Thoracic aorta (tissue), 2 donors: ENCODE measurements around the gene SYNM. TPM values are rescaled to one million over a fixed set of nuclear protein-coding genes. Genes with fewer than 3 reads are reported as not detected.
A peak's percentile ranks its signal among the peaks of the same experiment; 100 is the strongest.

Experiments
- ATAC-seq: fragments of 150-250 bp; one replicate; pipeline ENCODE4 v1.8.0; 2017; ENCODE audit warnings: low read depth; ENCODE audit not compliant: insufficient number of reproducible peaks, low FRiP score
- DNase-seq: peaks from one replicate; pipeline ENCODE4 v3.0.0-alpha.2; 2020; ENCODE audit warnings: low spot score
- H3K27ac ChIP-seq, 2 donors: fragments of 200-600 bp; sonication (generic); 1 replicate in 1 of 2; 2 replicates in 1 of 2; pipeline ENCODE4 v1.5.1; 2016; ENCODE audit warnings: mild to moderate bottlenecking in 2 of 2, moderate library complexity in 2 of 2
- H3K27me3 ChIP-seq: fragments of 200-600 bp; sonication (generic); replicated peaks from 2 replicates; pipeline ENCODE4 v1.6.0; 2016; ENCODE audit warnings: mild to moderate bottlenecking; ENCODE audit not compliant: insufficient read depth
- H3K36me3 ChIP-seq: fragments of 200-600 bp; sonication (generic); one replicate; pipeline ENCODE4 v1.5.1; 2016
- H3K4me1 ChIP-seq, 2 donors: fragments of 200-600 bp; sonication (generic); 1 replicate in 1 of 2; 2 replicates in 1 of 2; pipeline versions ENCODE4 v1.5.1 to v1.6.0; 2016; ENCODE audit warnings: low read depth in 2 of 2, mild to moderate bottlenecking in 1 of 2; ENCODE audit not compliant: control insufficient read depth in 1 of 2
- H3K4me3 ChIP-seq: fragments of 200-600 bp; sonication (generic); 2 replicates; pipeline ENCODE4 v1.5.1; 2016; ENCODE audit warnings: mild to moderate bottlenecking
- H3K9me3 ChIP-seq: fragments of 200-600 bp; sonication (generic); 2 replicates; pipeline ENCODE4 v1.5.1; 2016
- CTCF ChIP-seq: fragments of 200-600 bp; sonication (generic); IDR thresholded peaks from one replicate; pipeline ENCODE4 v1.5.1; 2019; ENCODE audit warnings: antibody characterized with exemption
- total RNA-seq, 2 donors: library from RNA; depleted of rRNA; stranded (reverse); fragments of >200 nt; gene quantifications; one replicate each; pipeline versions ENCODE4 v1.1.0 to v1.2.3, GENCODE V29; 2016

The SYNM gene
- total RNA-seq, 2 donors from 2014 or later, result 60.9 to 102 TPM

- H3K27ac ChIP-seq, result no peak overlapping the region
- H3K9me3 ChIP-seq, result no peaks in the 10 kb centered on the region
- DNase-seq (no peak), ATAC-seq (no peak)
- no peak for TF ChIP-seq CTCF
- H3K4me3 ChIP-seq, result no peak overlapping the region
- no peaks in the 10 kb centered on the region for H3K27me3 ChIP-seq
- H3K4me1 ChIP-seq, result peaks cover 5 to 9% of the 10 kb centered on the region in 2 donors
- no peaks in the 10 kb centered on the region for H3K36me3 ChIP-seq
These were observed 59.2 kb downstream of the SYNM start for GRCh38 chr15:99164119-99164518.

- H3K36me3 ChIP-seq, result no peaks in the 10 kb centered on the region
- no peaks in the 10 kb centered on the region for H3K27me3 ChIP-seq
- no peak for ATAC-seq
- H3K27ac ChIP-seq, result no peak overlapping the region
- no peak for TF ChIP-seq CTCF
- no peak for DNase-seq
- no peaks in the 10 kb centered on the region for H3K9me3 ChIP-seq
- no peak overlapping the region for H3K4me3 ChIP-seq
- H3K4me1 ChIP-seq, result peaks cover 14 to 20% of the 10 kb centered on the region in 2 donors
These were observed 60.3 kb downstream of the SYNM start for GRCh38 chr15:99165020-99165790.

- no peak for DNase-seq
- H3K4me1 ChIP-seq, result peaks cover 17 to 29% of the 10 kb centered on the region in 2 donors
These were observed 61.2 kb downstream of the SYNM start for GRCh38 chr15:99165956-99166689.

GRCh38 chr15:99167201-99167600 is 62.3 kb downstream of the SYNM start:
- no peak for ATAC-seq
- no peak for TF ChIP-seq CTCF
- Histone ChIP-seq H3K9me3 (no peaks in the 10 kb centered on the region), H3K27ac (peak overlapping the region; percentile 93 to 96), H3K27me3 (no peaks in the 10 kb centered on the region), H3K4me1 (peaks cover 17 to 30% of the 10 kb centered on the region in 2 donors), H3K4me3 (no peak overlapping the region), H3K36me3 (no peaks in the 10 kb centered on the region)
- DNase-seq, result no peak

More at GRCh38 chr15:99165956-99166689, 61.2 kb downstream of the SYNM start:
- no peak for TF ChIP-seq CTCF
- no peak for ATAC-seq
- Histone ChIP-seq H3K4me3 (no peak overlapping the region), H3K9me3 (no peaks in the 10 kb centered on the region), H3K27me3 (no peaks in the 10 kb centered on the region), H3K36me3 (no peaks in the 10 kb centered on the region), H3K27ac (no peak overlapping the region)

- DNase-seq, result no peak
- TF ChIP-seq CTCF, result no peak
- peaks cover 17 to 33% of the 10 kb centered on the region in 2 donors for H3K4me1 ChIP-seq
These were observed 62.8 kb downstream of the SYNM start for GRCh38 chr15:99167640-99168039.

More at GRCh38 chr15:99167640-99168039, 62.8 kb downstream of the SYNM start:
- Histone ChIP-seq H3K36me3 (no peaks in the 10 kb centered on the region), H3K4me3 (no peak overlapping the region), H3K27me3 (no peaks in the 10 kb centered on the region), H3K9me3 (no peaks in the 10 kb centered on the region), H3K27ac (peak overlapping the region; percentile 93 to 96)
- no peak for ATAC-seq
